K562 (cell line): ENCODE results near the gene SLC28A1. TPM values are rescaled to one million over a fixed set of nuclear protein-coding genes. Genes with fewer than 3 reads are reported as not detected.

ENCODE experiments used
- CBX2 ChIP-seq: fragments of 200-600 bp; sonication (generic); IDR thresholded peaks from one replicate; pipeline ENCODE4 v1.6.1; 2012; ENCODE audit warnings: mild to moderate bottlenecking, low read length, inconsistent platforms; ENCODE audit not compliant: insufficient read depth, poor library complexity, severe bottlenecking
- DLX4 ChIP-seq: fragments of 250-450 bp; sonication (Bioruptor Pico); IDR thresholded peaks from 2 replicates; pipeline ENCODE4 v1.6.1; 2021; ENCODE audit warnings: mild to moderate bottlenecking
- ELF1 ChIP-seq: fragments of 200-800 bp; sonication (Bioruptor generic); IDR thresholded peaks from 2 replicates; pipeline ENCODE4 v1.6.1; 2016; ENCODE audit warnings: missing genetic modification characterization, missing compliant biosample characterization
- GTF2F1 ChIP-seq: IDR thresholded peaks from 2 replicates; pipeline ENCODE4 v1.6.1; 2011; ENCODE audit warnings: low read depth, low read length, improper control_type of control experiment
- HDAC2 ChIP-seq: fragments of 450-650 bp; IDR thresholded peaks from 2 replicates; pipeline ENCODE4 v1.6.1; 2016; ENCODE audit warnings: mild to moderate bottlenecking
- HNRNPLL ChIP-seq: fragments of 200-400 bp; formaldehyde crosslinking; IDR thresholded peaks from 2 replicates; pipeline ENCODE4 v1.6.1; 2017; ENCODE audit warnings: low read length, low read depth, mild to moderate bottlenecking; ENCODE audit not compliant: poor library complexity, severe bottlenecking
- OTX1 ChIP-seq: fragments of 450-650 bp; formaldehyde crosslinking; IDR thresholded peaks from 2 replicates; pipeline ENCODE4 v1.4.0; 2022; ENCODE audit warnings: mild to moderate bottlenecking
- PCBP1 ChIP-seq: fragments of 200-400 bp; formaldehyde crosslinking; IDR thresholded peaks from 2 replicates; pipeline ENCODE4 v1.6.1; 2018; ENCODE audit warnings: mild to moderate bottlenecking, low read depth, low read length; ENCODE audit not compliant: poor library complexity, severe bottlenecking
- RBBP5 ChIP-seq: fragments of 200-600 bp; sonication (generic); IDR thresholded peaks from 2 replicates; pipeline ENCODE4 v1.6.1; 2012; ENCODE audit warnings: borderline replicate concordance, mild to moderate bottlenecking, low read length, control low read depth, inconsistent platforms; ENCODE audit not compliant: insufficient read depth, poor library complexity, severe bottlenecking
- SMARCA5 ChIP-seq: fragments of 450-650 bp; IDR thresholded peaks from 2 replicates; pipeline ENCODE4 v1.6.1; 2016
- TAL1 ChIP-seq: fragments of 450-650 bp; IDR thresholded peaks from 2 replicates; pipeline ENCODE4 v1.6.1; 2016; ENCODE audit warnings: mild to moderate bottlenecking
- ZFP1 ChIP-seq: fragments of 450-650 bp; formaldehyde crosslinking; IDR thresholded peaks from 2 replicates; pipeline ENCODE4 v1.4.0; 2020; ENCODE audit warnings: mild to moderate bottlenecking, mixed read lengths
- ZNF280B ChIP-seq: fragments of 250-450 bp; sonication (Bioruptor Pico); IDR thresholded peaks from 2 replicates; pipeline ENCODE4 v1.5.1; 2021; ENCODE audit warnings: mild to moderate bottlenecking
- ZNF282 ChIP-seq: sonication (generic); formaldehyde crosslinking; IDR thresholded peaks from 2 replicates; pipeline ENCODE4 v1.8.1; 2023; ENCODE audit warnings: missing genetic modification reagents
- ZNF3 ChIP-seq: fragments of 250-450 bp; sonication (Bioruptor Pico); IDR thresholded peaks from 2 replicates; pipeline ENCODE4 v1.5.0; 2021; ENCODE audit warnings: mild to moderate bottlenecking, moderate library complexity
- polyA plus RNA-seq, 8 experiments: library from polyadenylated mRNA; depleted of rRNA in 4 of 8; stranded (reverse) in 5 of 8; unstranded in 3 of 8; fragments of >200 nt; fragmentation: Nextera tagmentation in 2 of 8; fragmentation: Illumina TruSeq in 1 of 8; extraction: Ambion mirVana in 2 of 8; extraction: Trizol in 1 of 8; gene quantifications; 2 replicates each; pipeline versions ENCODE4 v1.2.1 to v1.2.3, GENCODE V29; 2011 to 2014; ENCODE audit warnings: inconsistent platforms in 1 of 8, missing spikeins in 1 of 8
- total RNA-seq, 7 experiments: library from RNA; depleted of rRNA in 6 of 7; stranded (reverse); fragments of >200 nt in 6 of 7; fragmentation: Illumina TruSeq in 2 of 7; extraction: Trizol in 2 of 7; gene quantifications; 2 replicates each; pipeline versions ENCODE4 v1.2.1 to v1.2.3, GENCODE V29; 2011 to 2021; ENCODE audit warnings: low replicate concordance in 1 of 7
- TF ChIP-seq, protein P1 (sequence below): fragments of 250-450 bp; sonication (Bioruptor Pico); IDR thresholded peaks from 2 replicates; pipeline ENCODE4 v1.5.0; 2020; ENCODE audit warnings: mild to moderate bottlenecking
- TF ChIP-seq, protein P2 (sequence below): sonication (generic); formaldehyde crosslinking; IDR thresholded peaks from 2 replicates; pipeline ENCODE4 v1.8.1; 2022; ENCODE audit warnings: missing genetic modification reagents

SLC28A1 gene
- total and polyA plus RNA-seq, 9 of the 15 experiments (the other 6 are each of a cell fraction or from before 2014, with no cell fraction given): 0.04 TPM; not detected in 8

- TF ChIP-seq ZNF280B (no peak), PCBP1 (no peak), ELF1 (tag) (no peak), CBX2 (no peak), RBBP5 (peak; percentile 40), GTF2F1 (no peak), HDAC2 (0 out of 2 replicates have a peak, but pooled peaks have one; percentile 20), HNRNPLL (no peak), ZFP1 (CRISPR knock-in tag) (no peak), ZNF282 (CRISPR knock-in tag) (no peak), TAL1 (no peak), ZNF3 (CRISPR knock-in tag) (no peak), OTX1 (CRISPR knock-in tag) (no peak), DLX4 (no peak), SMARCA5 (no peak)
- TF ChIP-seq, protein P1, sequence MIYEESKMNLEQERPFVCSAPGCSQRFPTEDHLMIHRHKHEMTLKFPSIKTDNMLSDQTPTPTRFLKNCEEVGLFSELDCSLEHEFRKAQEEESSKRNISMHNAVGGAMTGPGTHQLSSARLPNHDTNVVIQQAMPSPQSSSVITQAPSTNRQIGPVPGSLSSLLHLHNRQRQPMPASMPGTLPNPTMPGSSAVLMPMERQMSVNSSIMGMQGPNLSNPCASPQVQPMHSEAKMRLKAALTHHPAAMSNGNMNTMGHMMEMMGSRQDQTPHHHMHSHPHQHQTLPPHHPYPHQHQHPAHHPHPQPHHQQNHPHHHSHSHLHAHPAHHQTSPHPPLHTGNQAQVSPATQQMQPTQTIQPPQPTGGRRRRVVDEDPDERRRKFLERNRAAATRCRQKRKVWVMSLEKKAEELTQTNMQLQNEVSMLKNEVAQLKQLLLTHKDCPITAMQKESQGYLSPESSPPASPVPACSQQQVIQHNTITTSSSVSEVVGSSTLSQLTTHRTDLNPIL: no peak
- TF ChIP-seq, protein P2, sequence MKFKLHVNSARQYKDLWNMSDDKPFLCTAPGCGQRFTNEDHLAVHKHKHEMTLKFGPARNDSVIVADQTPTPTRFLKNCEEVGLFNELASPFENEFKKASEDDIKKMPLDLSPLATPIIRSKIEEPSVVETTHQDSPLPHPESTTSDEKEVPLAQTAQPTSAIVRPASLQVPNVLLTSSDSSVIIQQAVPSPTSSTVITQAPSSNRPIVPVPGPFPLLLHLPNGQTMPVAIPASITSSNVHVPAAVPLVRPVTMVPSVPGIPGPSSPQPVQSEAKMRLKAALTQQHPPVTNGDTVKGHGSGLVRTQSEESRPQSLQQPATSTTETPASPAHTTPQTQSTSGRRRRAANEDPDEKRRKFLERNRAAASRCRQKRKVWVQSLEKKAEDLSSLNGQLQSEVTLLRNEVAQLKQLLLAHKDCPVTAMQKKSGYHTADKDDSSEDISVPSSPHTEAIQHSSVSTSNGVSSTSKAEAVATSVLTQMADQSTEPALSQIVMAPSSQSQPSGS (CRISPR knock-in tag): no peak
- TF ChIP-seq, all 486 proteins: peak for 23
These were observed 97.9 kb downstream of the SLC28A1 start (continued) for GRCh38 chr15:84982301-84982920.
